GM23338 (cell line): ENCODE results near the gene DSCAML1.

ENCODE experiments used
- CREB1 ChIP-seq: fragments of 250-450 bp; sonication (Bioruptor Pico); IDR thresholded peaks from 2 replicates; pipeline ENCODE4 v1.5.0; 2020; ENCODE audit warnings: low read depth, mild to moderate bottlenecking, moderate library complexity
- EZH2 ChIP-seq: fragments of 200-600 bp; sonication (generic); IDR thresholded peaks from one replicate; pipeline ENCODE4 v1.8.0; 2017; ENCODE audit warnings: antibody characterized with exemption, mild to moderate bottlenecking, low read depth; ENCODE audit not compliant: unreplicated experiment
- EZH2phosphoT487 ChIP-seq: fragments of 200-600 bp; sonication (generic); IDR thresholded peaks from one replicate; pipeline ENCODE4 v1.8.1; 2018; ENCODE audit warnings: antibody characterized with exemption; ENCODE audit not compliant: unreplicated experiment
- JUNB ChIP-seq: IDR thresholded peaks from one replicate; pipeline ENCODE4 v1.6.1; 2016; ENCODE audit warnings: antibody characterized with exemption; ENCODE audit not compliant: unreplicated experiment
- NANOG ChIP-seq: IDR thresholded peaks from 2 replicates; pipeline ENCODE4 v1.6.1; 2016; ENCODE audit warnings: antibody characterized with exemption, borderline replicate concordance
- POLR2AphosphoS5 ChIP-seq: IDR thresholded peaks from 2 replicates; pipeline ENCODE4 v1.6.1; 2016; ENCODE audit warnings: antibody characterized with exemption, low read depth
- STAT1 ChIP-seq: IDR thresholded peaks from one replicate; pipeline ENCODE4 v1.6.1; 2016; ENCODE audit warnings: antibody characterized with exemption; ENCODE audit not compliant: unreplicated experiment
- ZNF114 ChIP-seq: fragments of 250-450 bp; sonication (Bioruptor Pico); IDR thresholded peaks from 2 replicates; pipeline ENCODE4 v1.5.0; 2020; ENCODE audit warnings: mild to moderate bottlenecking, moderate library complexity
- ZNF331 ChIP-seq: fragments of 250-450 bp; sonication (Bioruptor Pico); IDR thresholded peaks from 2 replicates; pipeline ENCODE4 v1.5.0; 2020; ENCODE audit warnings: low read depth, mild to moderate bottlenecking, moderate library complexity
- TF ChIP-seq, protein P1 (sequence below), 2 experiments: fragments of 200-600 bp in 1 of 2; sonication (generic) in 1 of 2; conservative IDR thresholded peaks; 2 replicates each; pipeline versions ENCODE4 v1.5.1 to v1.6.1; 2016 to 2017; ENCODE audit warnings: antibody characterized with exemption in 2 of 2, low read depth in 2 of 2, mild to moderate bottlenecking in 2 of 2, moderate library complexity in 1 of 2
- TF ChIP-seq, protein P2 (sequence below): IDR thresholded peaks from one replicate; pipeline ENCODE4 v1.6.1; 2018; ENCODE audit warnings: antibody characterized with exemption; ENCODE audit not compliant: unreplicated experiment
- TF ChIP-seq, protein P3 (sequence below): IDR thresholded peaks from 2 replicates; pipeline ENCODE4 v1.6.1; 2016; ENCODE audit warnings: antibody characterized with exemption
- TF ChIP-seq, protein P4 (sequence below): fragments of 250-450 bp; sonication (Bioruptor Pico); IDR thresholded peaks from 2 replicates; pipeline ENCODE4 v1.5.0; 2020; ENCODE audit warnings: mild to moderate bottlenecking, moderate library complexity

DNA sequence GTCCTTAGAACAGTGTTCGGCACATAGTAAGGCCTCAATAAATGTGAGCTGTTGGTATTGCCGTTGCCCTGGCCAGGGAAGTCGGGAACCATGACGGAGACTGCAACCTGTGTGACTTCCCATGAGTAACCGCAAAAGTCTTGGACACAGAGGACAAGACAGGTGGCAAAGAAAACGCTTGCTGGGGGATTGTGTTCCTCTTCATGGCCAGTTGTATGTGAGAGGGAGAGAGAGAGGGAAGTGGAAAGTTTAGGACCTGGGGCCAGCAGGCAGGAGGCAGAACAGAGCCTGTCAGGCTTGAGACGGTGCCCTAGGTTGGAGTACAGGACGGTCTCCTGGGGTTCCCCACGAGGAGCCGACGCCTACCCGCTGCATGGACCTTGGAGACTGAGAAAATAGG, 379.2 kb downstream of the DSCAML1 start:
- TF ChIP-seq POLR2AphosphoS5: no peak
- TF ChIP-seq, protein P1, sequence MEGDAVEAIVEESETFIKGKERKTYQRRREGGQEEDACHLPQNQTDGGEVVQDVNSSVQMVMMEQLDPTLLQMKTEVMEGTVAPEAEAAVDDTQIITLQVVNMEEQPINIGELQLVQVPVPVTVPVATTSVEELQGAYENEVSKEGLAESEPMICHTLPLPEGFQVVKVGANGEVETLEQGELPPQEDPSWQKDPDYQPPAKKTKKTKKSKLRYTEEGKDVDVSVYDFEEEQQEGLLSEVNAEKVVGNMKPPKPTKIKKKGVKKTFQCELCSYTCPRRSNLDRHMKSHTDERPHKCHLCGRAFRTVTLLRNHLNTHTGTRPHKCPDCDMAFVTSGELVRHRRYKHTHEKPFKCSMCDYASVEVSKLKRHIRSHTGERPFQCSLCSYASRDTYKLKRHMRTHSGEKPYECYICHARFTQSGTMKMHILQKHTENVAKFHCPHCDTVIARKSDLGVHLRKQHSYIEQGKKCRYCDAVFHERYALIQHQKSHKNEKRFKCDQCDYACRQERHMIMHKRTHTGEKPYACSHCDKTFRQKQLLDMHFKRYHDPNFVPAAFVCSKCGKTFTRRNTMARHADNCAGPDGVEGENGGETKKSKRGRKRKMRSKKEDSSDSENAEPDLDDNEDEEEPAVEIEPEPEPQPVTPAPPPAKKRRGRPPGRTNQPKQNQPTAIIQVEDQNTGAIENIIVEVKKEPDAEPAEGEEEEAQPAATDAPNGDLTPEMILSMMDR (conservative IDR thresholded peaks at IDR 0.05; ENCODE audit: low read depth in 2 of 2): no peak
- TF ChIP-seq, protein P2, sequence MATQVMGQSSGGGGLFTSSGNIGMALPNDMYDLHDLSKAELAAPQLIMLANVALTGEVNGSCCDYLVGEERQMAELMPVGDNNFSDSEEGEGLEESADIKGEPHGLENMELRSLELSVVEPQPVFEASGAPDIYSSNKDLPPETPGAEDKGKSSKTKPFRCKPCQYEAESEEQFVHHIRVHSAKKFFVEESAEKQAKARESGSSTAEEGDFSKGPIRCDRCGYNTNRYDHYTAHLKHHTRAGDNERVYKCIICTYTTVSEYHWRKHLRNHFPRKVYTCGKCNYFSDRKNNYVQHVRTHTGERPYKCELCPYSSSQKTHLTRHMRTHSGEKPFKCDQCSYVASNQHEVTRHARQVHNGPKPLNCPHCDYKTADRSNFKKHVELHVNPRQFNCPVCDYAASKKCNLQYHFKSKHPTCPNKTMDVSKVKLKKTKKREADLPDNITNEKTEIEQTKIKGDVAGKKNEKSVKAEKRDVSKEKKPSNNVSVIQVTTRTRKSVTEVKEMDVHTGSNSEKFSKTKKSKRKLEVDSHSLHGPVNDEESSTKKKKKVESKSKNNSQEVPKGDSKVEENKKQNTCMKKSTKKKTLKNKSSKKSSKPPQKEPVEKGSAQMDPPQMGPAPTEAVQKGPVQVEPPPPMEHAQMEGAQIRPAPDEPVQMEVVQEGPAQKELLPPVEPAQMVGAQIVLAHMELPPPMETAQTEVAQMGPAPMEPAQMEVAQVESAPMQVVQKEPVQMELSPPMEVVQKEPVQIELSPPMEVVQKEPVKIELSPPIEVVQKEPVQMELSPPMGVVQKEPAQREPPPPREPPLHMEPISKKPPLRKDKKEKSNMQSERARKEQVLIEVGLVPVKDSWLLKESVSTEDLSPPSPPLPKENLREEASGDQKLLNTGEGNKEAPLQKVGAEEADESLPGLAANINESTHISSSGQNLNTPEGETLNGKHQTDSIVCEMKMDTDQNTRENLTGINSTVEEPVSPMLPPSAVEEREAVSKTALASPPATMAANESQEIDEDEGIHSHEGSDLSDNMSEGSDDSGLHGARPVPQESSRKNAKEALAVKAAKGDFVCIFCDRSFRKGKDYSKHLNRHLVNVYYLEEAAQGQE: no peak
- no peak for TF ChIP-seq EZH2phosphoT487
- TF ChIP-seq EZH2: no peak
- TF ChIP-seq NANOG: no peak
- TF ChIP-seq CREB1 (CRISPR knock-in tag): no peak
- TF ChIP-seq, protein P3, sequence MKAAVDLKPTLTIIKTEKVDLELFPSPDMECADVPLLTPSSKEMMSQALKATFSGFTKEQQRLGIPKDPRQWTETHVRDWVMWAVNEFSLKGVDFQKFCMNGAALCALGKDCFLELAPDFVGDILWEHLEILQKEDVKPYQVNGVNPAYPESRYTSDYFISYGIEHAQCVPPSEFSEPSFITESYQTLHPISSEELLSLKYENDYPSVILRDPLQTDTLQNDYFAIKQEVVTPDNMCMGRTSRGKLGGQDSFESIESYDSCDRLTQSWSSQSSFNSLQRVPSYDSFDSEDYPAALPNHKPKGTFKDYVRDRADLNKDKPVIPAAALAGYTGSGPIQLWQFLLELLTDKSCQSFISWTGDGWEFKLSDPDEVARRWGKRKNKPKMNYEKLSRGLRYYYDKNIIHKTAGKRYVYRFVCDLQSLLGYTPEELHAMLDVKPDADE: no peak
- no peak for TF ChIP-seq ZNF114 (CRISPR knock-in tag)
- no peak for TF ChIP-seq JUNB
- TF ChIP-seq STAT1: no peak
- no peak for TF ChIP-seq ZNF331
- TF ChIP-seq, protein P4, sequence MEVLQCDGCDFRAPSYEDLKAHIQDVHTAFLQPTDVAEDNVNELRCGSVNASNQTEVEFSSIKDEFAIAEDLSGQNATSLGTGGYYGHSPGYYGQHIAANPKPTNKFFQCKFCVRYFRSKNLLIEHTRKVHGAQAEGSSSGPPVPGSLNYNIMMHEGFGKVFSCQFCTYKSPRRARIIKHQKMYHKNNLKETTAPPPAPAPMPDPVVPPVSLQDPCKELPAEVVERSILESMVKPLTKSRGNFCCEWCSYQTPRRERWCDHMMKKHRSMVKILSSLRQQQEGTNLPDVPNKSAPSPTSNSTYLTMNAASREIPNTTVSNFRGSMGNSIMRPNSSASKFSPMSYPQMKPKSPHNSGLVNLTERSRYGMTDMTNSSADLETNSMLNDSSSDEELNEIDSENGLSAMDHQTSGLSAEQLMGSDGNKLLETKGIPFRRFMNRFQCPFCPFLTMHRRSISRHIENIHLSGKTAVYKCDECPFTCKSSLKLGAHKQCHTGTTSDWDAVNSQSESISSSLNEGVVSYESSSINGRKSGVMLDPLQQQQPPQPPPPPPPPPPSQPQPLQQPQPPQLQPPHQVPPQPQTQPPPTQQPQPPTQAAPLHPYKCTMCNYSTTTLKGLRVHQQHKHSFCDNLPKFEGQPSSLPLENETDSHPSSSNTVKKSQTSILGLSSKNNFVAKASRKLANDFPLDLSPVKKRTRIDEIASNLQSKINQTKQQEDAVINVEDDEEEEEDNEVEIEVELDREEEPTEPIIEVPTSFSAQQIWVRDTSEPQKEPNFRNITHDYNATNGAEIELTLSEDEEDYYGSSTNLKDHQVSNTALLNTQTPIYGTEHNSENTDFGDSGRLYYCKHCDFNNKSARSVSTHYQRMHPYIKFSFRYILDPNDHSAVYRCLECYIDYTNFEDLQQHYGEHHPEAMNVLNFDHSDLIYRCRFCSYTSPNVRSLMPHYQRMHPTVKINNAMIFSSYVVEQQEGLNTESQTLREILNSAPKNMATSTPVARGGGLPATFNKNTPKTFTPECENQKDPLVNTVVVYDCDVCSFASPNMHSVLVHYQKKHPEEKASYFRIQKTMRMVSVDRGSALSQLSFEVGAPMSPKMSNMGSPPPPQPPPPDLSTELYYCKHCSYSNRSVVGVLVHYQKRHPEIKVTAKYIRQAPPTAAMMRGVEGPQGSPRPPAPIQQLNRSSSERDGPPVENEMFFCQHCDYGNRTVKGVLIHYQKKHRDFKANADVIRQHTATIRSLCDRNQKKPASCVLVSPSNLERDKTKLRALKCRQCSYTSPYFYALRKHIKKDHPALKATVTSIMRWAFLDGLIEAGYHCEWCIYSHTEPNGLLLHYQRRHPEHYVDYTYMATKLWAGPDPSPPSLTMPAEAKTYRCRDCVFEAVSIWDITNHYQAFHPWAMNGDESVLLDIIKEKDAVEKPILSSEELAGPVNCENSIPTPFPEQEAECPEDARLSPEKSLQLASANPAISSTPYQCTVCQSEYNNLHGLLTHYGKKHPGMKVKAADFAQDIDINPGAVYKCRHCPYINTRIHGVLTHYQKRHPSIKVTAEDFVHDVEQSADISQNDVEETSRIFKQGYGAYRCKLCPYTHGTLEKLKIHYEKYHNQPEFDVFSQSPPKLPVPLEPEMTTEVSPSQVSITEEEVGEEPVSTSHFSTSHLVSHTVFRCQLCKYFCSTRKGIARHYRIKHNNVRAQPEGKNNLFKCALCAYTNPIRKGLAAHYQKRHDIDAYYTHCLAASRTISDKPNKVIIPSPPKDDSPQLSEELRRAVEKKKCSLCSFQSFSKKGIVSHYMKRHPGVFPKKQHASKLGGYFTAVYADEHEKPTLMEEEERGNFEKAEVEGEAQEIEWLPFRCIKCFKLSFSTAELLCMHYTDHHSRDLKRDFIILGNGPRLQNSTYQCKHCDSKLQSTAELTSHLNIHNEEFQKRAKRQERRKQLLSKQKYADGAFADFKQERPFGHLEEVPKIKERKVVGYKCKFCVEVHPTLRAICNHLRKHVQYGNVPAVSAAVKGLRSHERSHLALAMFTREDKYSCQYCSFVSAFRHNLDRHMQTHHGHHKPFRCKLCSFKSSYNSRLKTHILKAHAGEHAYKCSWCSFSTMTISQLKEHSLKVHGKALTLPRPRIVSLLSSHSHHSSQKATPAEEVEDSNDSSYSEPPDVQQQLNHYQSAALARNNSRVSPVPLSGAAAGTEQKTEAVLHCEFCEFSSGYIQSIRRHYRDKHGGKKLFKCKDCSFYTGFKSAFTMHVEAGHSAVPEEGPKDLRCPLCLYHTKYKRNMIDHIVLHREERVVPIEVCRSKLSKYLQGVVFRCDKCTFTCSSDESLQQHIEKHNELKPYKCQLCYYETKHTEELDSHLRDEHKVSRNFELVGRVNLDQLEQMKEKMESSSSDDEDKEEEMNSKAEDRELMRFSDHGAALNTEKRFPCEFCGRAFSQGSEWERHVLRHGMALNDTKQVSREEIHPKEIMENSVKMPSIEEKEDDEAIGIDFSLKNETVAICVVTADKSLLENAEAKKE: no peak
